NCI-H82 (cell line): Measurements from ENCODE around the gene GCK.
"Not testable (repeated sequence)": the region's sequence is repeated elsewhere in the genome, so short reads cannot be mapped to it uniquely, and the experiment has no call there.

Experiments used
- DNase-seq: peaks from one replicate; lab custom pipeline; 2025; lab: John Stamatoyannopoulos, UW

Gene GCK

DNA sequence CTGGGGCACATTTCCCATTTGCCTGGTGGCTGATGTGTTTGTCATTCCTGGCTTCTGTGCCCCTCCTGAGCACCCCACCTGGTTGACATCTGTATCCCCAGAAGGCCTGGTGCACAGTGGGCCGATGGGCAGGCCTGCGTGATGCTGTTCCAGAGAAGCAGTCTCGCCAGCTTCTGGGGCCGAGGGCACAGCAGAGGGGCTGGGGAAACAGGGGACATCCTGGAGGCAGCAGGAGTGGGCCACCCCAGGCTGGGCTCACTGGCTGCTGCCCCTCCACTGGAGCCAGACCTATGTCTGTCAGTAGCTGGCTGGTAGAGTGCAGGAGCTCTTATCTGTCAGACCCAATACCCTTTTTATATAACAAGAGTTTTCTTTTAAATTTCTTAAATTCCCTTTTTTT, 47.2 kb downstream of the GCK start:
- no peak for DNase-seq

DNA sequence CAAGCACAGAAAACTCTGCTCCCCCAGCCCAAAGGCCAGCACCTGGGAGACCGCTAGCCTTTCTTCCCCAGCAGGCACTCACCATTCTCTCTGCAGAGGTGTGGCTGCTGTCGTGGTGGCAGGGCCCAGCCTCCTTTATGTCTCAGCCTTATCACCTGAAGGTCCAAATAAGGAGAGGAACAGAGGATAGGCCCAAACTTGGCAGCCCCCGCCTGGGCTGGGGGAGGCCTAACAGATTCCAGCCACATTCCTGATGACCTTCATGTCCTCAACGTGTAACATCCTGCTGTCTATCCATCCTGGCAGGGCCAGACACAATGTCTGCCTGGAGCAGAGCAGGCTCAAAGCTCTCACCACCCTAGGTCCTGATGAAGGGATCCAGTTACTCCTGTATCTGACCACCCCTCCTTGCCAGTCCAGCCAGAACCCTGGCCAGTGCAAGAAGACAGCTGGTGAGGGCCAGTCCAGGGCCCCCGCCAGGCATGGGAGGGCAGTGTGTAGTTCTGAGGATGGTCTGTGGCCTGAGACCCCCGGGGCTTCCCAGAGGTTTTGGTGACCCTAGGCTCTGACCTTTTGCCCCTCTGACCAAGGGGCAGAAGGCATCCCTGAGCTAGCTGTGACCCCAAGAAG, 47.9 kb downstream of the GCK start, which contains the start of gene MYL7:
Gene MYL7 (minus strand): TSS at position 112 of the 630 bp plus-strand sequence. CDS start 27 bp downstream, at position 85.
- DNase-seq: no peak

DNA sequence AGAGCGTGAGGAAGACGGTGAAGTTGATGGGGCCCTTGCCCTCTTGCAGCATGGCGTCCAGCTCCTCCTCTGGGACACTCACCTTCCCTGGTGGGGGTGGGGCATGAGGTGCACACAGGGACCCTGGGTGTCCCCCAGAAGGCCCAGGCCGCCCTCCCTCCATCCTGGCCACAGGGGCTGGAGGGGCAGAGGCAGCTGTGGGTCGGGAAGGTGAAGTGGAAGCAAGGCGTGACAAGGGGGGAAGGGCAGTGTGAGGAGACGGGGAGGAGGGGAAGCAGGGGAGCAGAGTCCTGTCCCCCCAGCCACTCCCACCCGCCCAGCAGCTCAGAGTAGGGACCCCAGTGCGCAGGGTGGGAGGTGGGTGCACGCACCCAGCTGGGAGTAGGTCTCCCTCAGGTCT, 48.9 kb downstream of the GCK start:
- DNase-seq: no peak

DNA sequence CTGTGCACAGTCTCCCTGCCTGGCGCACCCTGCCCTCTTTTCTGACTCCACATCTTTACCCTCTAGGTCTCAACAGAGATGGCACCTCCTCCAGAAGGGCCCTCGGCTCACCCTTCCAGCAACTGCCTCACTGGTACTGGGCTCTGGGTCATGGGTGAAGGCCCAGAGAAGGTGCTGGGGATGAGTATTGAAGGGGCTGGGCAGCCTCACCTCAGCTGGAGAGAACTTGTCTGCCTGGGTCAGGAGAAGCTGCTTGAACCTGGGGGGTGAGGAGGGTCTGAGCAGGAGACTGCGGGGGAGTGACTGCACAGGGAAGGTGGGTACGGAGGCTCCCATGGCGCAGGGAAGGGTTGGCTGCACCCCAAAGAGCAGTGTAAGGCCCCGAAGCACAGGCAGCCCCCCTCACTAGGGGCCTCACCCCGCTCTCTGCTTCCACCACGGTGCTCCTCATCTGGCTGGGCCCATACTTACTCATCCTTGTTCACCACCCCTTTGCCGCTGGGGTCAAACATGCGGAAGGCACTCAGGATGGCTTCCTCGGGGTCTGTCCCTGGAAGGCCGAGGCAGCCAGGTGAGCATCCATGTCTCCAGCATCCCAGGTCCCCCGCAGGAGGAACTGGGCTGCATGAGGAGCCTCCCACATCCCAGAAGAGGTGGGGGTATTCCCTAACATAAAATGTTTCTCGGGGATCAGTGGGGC, 49.8 kb downstream of the GCK start:
- DNase-seq: no peak

DNA sequence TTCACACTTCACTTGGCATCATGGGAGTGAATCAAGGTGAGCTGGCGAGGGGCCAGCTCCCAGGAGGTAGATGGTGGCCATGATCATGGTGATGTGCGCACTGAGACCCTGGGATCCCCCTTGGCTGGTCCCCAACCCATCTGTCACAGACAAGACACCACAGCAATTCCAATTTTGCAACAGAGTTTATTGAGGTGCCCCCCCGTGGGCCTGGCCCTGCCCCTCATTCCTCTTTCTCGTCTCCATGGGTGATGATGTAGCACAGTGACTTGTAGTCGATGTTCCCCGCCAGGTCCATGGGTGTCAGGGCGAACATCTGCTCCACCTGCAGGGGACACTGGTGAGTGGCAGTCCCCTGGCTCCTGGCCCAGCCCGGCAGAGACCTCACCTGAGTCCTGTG, 50.5 kb downstream of the GCK start:
- no peak for DNase-seq

DNA sequence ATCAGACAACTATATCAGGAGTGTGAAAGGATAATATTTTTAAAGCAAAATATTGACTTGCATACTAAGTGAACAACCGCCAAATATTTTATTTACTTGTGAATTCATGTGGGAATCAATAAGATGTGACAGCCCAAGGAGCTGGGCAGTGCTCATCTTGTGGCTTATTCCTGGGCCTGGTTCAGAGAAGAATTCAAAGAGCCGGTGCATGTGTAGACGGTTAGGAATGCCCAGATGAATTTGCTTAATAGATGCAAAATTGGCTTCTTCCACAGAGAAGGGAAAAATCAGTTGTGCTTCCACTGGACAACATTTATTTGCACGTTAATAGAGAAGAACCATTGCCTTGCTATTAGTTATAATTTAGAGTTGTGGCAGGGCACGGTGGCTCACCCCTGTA, 52.5 kb downstream of the GCK start:
- no peak for DNase-seq

DNA sequence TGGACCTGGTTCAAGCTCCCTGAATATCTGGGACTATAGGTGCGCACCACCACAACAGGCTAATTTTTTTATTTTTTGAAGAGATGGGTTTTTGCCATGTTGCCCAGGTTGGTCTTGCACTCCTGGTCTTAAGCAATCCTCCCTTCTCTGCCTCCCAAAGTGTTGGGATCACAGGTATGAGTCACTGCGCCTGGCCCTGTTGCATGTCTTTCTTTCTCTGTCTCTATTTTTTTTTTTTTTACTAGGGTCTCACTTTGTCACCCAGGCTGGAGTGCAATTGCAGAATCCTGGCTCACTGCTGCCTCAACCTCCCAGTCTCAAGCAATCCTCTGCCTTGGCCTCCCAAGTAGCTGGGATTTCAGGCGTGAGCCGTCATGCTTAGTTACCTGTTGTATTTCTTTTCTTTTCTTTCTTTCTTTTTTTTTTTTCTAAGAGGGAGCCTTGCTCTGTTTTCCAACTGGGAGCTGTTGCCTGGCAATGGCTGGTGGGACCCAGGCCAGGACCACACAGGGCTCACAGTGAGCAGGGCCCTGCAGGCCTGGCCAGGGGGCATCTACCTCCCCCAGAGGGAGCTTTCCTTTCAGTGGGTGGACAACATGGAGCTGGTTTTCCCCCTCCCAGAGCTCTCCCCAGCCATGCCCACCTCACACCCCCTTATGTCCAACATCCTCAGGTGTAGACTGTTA, 54.2 kb downstream of the GCK start:
- no peak for DNase-seq

DNA sequence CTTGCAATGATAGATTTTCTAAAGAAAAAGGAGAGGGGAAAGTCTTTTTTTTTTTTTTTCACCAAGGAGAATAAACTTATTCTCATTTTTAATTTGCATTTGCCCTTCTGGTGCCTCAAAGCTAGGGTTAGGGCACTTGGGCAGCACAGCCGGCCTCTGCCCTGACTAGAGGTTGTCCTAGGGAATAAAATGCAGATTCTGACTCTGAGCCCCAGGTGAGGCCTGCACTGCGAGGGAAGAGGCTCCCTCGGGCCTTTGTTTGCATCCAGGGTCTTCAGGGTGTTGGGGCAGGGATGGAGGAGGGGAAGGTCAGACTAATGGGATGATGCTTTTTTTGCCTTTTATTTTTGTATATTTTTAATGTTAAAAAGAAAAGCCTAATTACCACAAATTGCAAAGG, 55.9 kb downstream of the GCK start:
- DNase-seq: no peak

DNA sequence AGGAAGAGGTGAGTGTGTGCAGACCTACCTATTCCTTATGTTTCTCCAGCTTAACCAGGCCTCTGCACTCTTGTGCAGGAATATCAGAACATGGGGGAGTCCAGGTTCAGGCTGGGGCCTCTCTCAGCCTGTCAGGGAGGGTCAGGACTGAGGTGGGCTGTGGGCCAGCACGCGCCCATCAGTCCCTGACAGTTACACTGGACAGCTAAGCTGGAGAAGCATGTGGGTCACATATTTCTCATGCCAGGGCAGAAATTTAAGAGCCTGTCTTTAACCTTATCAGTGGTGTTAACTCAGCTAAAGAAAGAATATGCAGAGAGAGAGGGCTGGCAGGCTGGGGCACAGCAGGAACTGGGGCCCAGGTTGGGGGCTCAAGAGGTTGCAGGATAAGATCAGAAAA, 57.2 kb downstream of the GCK start:
- no peak for DNase-seq

DNA sequence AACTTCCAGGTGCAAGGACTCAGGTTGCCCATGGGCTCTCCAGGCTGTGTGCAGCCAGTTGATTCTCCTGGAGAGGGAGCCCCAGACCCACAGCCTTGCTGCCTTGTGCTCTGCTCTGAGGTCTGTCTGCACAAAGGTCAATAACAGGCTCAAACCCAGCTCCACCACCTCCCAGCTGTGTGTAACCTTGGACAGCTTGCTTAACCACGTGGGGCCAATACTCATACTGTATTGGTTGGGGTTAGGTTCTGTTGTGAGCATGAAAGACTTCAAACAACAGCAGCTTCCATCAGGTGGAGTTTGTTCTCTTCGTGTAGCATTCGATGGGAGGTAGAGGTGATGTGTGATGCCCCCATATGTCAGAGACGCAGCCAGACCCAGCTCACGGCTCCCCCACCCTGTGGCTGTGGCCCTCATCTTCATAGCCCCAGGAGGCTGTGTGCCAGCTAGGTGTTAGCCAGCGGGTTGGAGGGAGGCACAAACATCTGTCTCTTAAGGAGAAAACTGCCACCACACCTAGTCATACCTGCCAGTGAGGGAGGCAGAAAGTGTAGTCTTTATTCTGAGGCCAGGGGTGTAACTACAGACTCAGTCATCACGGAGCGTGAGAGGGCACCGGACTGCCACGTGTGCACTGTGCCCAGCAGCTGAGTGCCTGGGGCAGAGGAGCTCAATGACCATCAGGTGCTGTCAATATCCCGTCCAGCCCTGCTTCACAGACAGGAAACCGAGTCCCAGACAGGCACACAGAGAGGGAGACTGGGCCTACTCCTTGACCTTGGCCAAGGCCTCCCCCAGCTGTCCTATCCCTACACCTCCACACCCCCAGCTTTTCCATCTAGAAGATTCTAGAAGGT, 57.8 kb downstream of the GCK start:
- peak; percentile 87 for DNase-seq

DNA sequence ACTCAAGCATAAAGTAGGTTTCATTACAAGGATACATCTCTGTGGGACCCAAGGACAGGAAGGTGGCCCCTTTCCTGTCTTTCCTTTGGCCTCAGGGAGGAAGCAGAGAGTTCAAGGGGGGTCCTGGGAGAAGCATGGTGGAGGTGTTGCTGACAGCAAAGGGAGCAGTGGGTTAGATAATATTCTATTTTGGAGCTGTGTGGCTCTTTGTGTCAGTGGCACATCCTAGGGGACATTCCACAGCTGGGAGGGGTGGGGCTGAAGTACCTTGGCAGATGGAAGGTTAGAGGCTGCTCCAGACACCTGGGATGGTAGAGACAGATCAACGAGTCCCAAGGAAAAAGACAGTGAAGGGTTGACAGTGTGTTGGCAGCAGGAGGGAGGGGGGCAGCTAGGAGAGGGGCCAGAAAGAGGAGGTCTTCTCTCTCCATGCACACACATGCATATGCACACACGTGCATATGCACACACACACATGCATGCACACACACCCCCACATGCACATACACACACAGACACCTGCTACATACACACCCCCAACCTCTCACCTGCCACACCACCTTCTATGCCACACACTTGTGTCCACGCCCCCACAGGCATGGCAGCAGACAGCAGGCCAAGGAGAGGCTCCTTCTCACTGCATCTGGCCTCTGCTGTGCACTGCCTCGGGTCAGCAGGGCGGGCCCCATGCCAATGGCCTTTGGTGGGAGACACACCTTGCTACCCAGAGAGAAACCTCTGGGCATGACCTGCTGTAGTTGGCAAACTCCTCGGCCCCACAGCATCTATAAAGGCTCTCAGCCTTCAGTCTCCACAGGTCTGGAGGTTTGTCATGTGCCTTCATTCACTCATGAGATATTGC, 60.3 kb downstream of the GCK start:
- DNase-seq: no peak

DNA sequence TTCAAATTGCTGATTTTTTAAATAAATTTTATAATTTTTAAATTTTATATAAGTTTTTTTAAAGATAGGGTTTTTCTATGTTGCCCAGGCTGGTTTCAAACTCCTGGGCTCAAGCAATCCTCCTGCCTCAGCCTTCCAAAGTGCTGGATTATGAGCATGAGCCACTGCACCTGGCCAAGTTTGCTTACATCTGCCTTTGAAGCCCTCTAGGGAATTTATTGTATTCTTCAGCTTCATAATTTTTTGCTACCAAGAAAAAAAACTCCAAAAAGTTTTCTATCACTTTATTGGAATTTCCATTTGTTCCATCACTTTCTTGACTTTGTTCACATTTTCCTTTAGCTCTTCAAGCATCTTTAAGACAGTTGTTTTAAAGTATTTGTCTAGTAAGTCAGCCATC, 62.1 kb downstream of the GCK start:
- no peak for DNase-seq

DNA sequence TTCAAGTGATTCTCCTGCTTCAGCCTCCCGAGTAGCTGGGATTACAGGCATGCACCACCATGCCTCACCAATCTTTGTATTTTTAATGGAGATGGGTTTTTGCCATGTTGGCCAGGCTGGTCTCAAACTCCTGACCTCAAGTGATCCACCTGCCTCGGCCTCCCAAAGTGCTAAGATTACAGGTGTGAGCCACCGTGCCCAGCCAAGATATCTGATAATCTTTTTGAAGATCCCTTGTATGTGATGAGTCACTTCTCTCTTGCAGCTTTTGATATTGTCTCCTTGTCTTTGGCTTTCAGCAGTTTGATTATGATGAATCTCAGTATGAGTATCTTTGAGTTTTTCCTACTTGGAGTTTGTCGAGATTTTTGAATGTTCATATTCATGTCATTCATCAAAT, 62.7 kb downstream of the GCK start:
- DNase-seq: not testable (repeated sequence)

DNA sequence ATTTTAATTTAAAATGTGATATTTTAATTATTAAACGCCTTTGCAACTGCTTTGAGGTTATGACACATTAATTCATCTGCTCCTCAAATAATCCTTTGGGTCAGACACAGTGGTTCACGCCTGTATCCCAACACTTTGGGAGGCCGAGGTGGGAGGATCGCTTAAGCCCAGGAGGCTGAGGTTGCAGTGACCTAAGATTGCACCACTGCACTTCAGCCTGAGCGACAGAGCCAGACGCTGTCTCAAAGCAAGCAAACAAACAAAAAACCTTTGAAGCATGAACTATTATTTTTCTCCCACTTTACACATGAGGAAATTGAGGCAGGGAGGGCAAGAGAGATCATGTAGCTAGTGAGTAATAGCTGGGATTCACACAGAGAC, 64.4 kb downstream of the GCK start:
- DNase-seq: no peak

DNA sequence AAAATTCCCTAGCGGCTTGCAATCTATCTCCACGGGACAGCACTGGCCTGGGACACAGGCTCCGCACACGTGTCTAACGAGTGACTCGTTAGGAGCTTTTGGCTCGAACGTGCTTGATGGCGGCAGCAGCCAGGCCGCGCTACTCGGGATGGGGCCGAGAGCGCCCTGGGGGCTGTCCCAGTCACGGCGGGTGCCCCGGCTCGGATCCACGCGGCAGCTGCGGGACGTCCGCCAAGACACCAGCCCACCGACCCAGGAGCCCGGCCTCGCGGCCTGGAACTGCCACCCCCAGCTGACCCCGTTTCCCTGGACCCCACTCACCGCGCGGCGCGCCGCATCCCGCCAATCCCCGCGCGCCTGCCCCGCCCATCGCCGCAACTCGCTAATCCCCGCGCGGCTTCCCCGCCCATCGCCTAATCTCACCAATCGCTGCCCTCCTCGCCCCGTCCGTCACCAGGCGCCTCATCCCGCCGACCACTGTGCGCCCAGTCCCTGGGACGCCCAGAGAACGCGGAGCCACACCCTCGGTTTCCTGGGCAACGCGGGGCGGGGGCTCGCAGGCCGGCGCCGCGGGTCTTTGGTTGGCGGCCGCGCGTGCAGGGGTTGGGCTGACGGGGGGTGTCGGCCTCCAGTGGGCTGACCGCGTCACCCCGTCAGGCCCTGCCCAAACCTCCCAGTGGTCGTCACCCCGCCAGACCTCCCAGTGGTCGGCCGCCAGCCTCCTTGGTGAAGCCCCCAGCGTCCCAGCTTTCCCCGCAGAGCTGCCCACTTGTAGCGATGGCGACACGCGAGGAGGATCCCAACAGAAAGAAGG, 65.8 kb downstream of the GCK start, which contains the start of gene POLD2:
Gene POLD2 (minus strand): TSS at position 359 of the 814 bp plus-strand sequence. CDS start 1,495 bp downstream, outside the sequence.
- peak; percentile 99 for DNase-seq

DNA sequence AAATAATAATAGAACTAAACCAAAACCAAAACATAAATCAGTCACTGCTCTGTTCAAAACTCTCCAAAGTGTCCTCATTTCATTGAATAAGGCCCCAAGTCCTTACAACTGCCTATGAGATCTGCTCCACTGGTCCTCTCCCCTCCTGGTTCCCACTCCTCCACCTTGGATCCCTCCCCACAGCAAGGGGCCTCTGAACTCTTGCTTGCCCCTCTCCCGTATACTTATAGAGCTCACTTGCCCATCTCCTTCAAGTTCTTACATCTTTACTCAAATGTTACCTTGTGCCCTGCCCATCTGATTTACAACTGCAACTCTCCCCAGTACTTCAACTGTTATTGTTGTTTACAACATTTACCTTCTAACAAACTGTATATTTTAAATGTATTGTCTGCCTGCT, 66.7 kb downstream of the GCK start:
- DNase-seq: no peak

DNA sequence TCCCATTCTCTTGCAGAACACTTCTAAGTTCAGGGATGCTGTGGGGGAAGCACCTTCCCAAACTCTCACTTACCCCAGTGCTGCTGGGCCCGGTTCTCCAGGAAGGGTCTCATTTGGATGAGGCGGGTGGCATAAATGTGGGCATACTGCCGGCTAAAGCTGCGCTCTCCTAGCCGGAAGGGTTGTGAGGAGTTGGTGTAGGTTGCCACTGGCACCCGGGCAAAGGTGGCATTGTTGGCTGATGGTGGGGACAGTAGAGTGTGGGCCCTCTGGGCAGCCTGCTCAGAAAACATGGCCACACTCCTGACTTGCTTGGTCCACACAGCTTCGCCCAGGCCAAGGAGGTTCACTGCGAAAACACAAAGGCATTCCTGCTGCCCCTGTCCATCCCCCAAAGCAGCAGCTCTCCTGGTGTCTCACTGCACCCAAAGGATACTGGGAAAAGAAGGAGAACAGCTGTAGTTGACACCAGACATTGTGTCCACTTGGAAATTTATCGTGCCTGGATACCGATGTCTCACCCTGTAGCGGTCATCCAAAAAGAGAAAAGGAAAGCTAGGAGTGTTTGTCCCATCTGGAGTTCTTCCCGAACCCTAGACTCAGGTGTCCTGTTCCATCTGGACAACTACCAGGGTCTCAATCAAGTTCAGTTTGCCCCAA, 67.3 kb downstream of the GCK start:
- DNase-seq: no peak

DNA sequence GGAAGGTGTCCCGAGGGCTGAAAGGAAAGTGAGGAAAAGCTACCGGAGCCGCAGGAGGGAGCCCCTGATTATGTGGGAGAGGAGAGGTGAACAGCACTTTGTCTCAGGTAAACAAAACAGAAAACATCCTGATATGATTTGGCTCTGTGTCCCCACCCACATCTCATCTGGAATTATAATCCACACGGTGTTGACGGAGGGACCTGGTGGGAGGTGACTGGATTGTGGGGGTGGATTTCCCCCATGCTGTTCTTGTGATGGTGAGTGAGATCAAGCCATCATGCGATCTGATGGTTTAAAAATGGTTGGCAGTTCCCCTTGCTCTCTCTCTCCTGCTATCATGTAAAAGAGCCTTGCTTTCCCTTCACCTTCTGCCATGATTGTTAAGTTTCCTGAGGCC, 68.8 kb downstream of the GCK start:
- no peak for DNase-seq

DNA sequence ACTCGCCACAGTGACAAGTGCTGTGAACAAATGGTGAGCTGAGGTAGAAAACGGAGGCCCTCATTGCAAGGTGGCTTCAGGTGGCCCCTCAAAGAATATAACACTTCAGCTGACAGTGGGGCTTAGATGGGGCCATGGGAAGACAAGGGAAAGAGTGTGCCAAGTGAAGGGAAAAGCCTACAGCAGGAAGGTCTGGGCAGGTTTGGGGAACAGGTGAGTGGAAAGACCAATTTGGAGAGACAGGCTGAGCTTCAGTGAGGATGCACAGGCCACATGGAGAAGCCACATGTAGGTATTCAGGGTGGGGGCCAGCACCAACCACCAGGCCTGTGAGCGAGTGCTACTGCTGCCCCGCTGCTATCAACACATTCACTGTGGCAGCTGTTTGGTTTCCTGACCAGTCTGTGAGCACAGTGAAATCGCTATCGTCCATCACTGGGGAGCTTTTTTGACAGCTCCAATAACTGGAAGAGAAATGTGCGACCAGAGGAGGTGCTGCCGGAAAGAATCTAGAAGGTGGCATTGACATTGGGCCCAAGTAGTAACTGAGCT, 69.3 kb downstream of the GCK start:
- DNase-seq: no peak
